ENCODE measurements around the gene UNC45B.

DNA sequence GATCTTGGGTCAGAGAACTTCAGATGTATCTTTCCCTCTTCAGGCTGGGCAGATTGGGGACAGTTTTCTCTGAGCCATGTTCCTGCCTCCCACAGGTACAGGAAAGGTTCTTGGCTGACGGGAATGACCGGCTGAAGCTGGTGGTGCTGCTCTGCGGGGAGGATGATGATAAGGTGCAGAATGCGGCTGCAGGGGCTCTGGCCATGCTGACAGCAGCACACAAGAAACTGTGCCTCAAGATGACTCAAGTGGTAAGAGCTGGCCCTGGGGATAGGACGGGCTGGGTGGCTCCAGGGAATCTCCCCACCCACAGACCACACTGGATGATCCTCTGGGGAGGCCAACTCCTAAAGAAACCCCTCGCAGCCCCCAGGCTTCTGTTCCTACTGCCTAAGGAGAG, 35.7 kb downstream of the UNC45B start:
- no peak for TF ChIP-seq ZNF224 (CRISPR knock-in tag; IDR thresholded peaks at IDR 0.05)
- no peak for TF ChIP-seq ZNF773 (CRISPR knock-in tag; IDR thresholded peaks at IDR 0.05; ENCODE audit: borderline replicate concordance)
- no peak for TF ChIP-seq ZNF432 (CRISPR knock-in tag; IDR thresholded peaks at IDR 0.05; ENCODE audit: borderline replicate concordance)
- TF ChIP-seq ZNF275 (CRISPR knock-in tag; IDR thresholded peaks at IDR 0.05; ENCODE audit: borderline replicate concordance) = no peak
- no peak for TF ChIP-seq CHD4 (IDR thresholded peaks at IDR 0.05; ENCODE audit: borderline replicate concordance, low read length)
- TF ChIP-seq JDP2 (CRISPR knock-in tag; IDR thresholded peaks at IDR 0.05; ENCODE audit: borderline replicate concordance) = no peak
